Osteocyte (in vitro differentiated cells): ENCODE measurements around the gene MYZAP. TPM values are rescaled to one million over a fixed set of nuclear protein-coding genes. Genes with fewer than 3 reads are reported as not detected.

Source experiments
- DNase-seq: peaks from one replicate; pipeline ENCODE4 v3.0.0; 2021; ENCODE audit warnings: mixed read lengths; ENCODE audit not compliant: unreplicated experiment; ENCODE audit errors: extremely low spot score
- H3K27ac Mint-ChIP-seq: one replicate; pipeline ENCODE4 v1.8.0; 2021; ENCODE audit warnings: mild to moderate bottlenecking, mixed read lengths; ENCODE audit not compliant: unreplicated experiment
- H3K27me3 Mint-ChIP-seq: one replicate; pipeline ENCODE4 v1.8.0; 2021; ENCODE audit warnings: mixed read lengths; ENCODE audit not compliant: unreplicated experiment
- H3K36me3 Mint-ChIP-seq: one replicate; pipeline ENCODE4 v1.8.0; 2021; ENCODE audit warnings: mixed read lengths; ENCODE audit not compliant: unreplicated experiment
- H3K4me1 Mint-ChIP-seq: one replicate; pipeline ENCODE4 v1.8.0; 2021; ENCODE audit warnings: mixed read lengths; ENCODE audit not compliant: unreplicated experiment
- H3K4me3 Mint-ChIP-seq: one replicate; pipeline ENCODE4 v1.8.0; 2021; ENCODE audit warnings: mild to moderate bottlenecking, moderate library complexity, mixed read lengths; ENCODE audit not compliant: unreplicated experiment
- H3K9me3 Mint-ChIP-seq: one replicate; pipeline ENCODE4 v1.8.0; 2021; ENCODE audit warnings: mixed read lengths; ENCODE audit not compliant: unreplicated experiment
- CTCF ChIP-seq: fragments of 200-600 bp; sonication (generic); IDR thresholded peaks from 2 replicates; pipeline ENCODE4 v1.5.0; 2021; ENCODE audit warnings: antibody characterized with exemption, mild to moderate bottlenecking, moderate library complexity
- total RNA-seq: library from RNA; stranded (reverse); gene quantifications from 2 replicates; pipeline ENCODE4 v1.2.1, GENCODE V29; 2021

MYZAP gene
- total RNA-seq, 1 donor from 2014 or later = 1.4 TPM

GRCh38 chr15:57580428-57580827 lies 11.3 kb upstream of the MYZAP start:
- no peak for DNase-seq
- H3K4me1 Mint-ChIP-seq = no peaks in the 10 kb centered on the region
- no peaks in the 10 kb centered on the region for H3K36me3 Mint-ChIP-seq
- no peak for TF ChIP-seq CTCF
- H3K4me3 Mint-ChIP-seq = no peak overlapping the region
- no peak overlapping the region for H3K27ac Mint-ChIP-seq
- H3K27me3 Mint-ChIP-seq = peaks cover 53% of the 10 kb centered on the region
- peaks cover 14% of the 10 kb centered on the region for H3K9me3 Mint-ChIP-seq

- Mint-ChIP-seq H3K27ac (no peak overlapping the region), H3K27me3 (peaks cover 50% of the 10 kb centered on the region), H3K36me3 (no peaks in the 10 kb centered on the region), H3K9me3 (peaks cover 14% of the 10 kb centered on the region), H3K4me1 (no peaks in the 10 kb centered on the region), H3K4me3 (no peak overlapping the region)
- TF ChIP-seq CTCF = no peak
- no peak for DNase-seq
Measured at GRCh38 chr15:57580866-57581265, 10.8 kb upstream of the MYZAP start.

- DNase-seq = no peak
- Mint-ChIP-seq H3K36me3 (no peaks in the 10 kb centered on the region), H3K27ac (no peak overlapping the region), H3K9me3 (peaks cover 14% of the 10 kb centered on the region), H3K4me1 (peaks cover 2% of the 10 kb centered on the region), H3K4me3 (no peak overlapping the region), H3K27me3 (peaks cover 38% of the 10 kb centered on the region)
- TF ChIP-seq CTCF = no peak
Measured at GRCh38 chr15:57582090-57582489, 9.6 kb upstream of the MYZAP start.

GRCh38 chr15:57583282-57583681 lies 8.4 kb upstream of the MYZAP start:
- peaks cover 14% of the 10 kb centered on the region for H3K9me3 Mint-ChIP-seq

GRCh38 chr15:57583720-57584119 lies 8.0 kb upstream of the MYZAP start:
- H3K27me3 Mint-ChIP-seq = peaks cover 22% of the 10 kb centered on the region
- no peak overlapping the region for H3K4me3 Mint-ChIP-seq
- peaks cover 14% of the 10 kb centered on the region for H3K9me3 Mint-ChIP-seq
- peaks cover 12% of the 10 kb centered on the region for H3K4me1 Mint-ChIP-seq
- TF ChIP-seq CTCF = no peak
- no peak for DNase-seq
- no peak overlapping the region for H3K27ac Mint-ChIP-seq
- H3K36me3 Mint-ChIP-seq = no peaks in the 10 kb centered on the region

More at GRCh38 chr15:57583282-57583681, 8.4 kb upstream of the MYZAP start:
- Mint-ChIP-seq H3K27ac (no peak overlapping the region), H3K27me3 (peaks cover 26% of the 10 kb centered on the region), H3K4me1 (peaks cover 10% of the 10 kb centered on the region), H3K36me3 (no peaks in the 10 kb centered on the region), H3K4me3 (no peak overlapping the region)
- TF ChIP-seq CTCF = no peak
- DNase-seq = no peak
